NCI-H187 (cell line): ENCODE data around the gene FSTL4.

Experiments
- DNase-seq, 2 experiments: peaks; one replicate each; lab custom pipeline; 2025; lab: John Stamatoyannopoulos, UW

FSTL4 gene

DNA sequence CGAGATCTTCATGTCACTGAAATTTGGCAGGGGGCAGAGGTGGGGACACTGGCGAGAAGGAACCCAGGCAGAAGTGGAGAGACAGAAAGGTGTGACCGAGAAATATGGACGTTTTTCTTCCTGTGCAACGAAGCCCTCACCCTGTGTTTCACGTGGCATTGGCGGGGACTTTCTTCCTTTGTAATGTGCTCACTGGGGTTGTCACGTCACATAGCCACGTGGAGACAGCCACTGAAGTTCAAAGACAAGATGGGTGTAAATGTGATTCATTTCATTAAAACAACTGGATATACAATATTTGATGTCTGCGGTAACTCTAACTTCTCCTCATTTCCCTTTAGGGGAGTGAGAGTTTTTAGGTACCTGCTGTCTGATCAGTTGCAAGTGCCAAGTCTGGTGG lies 225.7 kb downstream of the FSTL4 start:
- DNase-seq, result no peak

DNA sequence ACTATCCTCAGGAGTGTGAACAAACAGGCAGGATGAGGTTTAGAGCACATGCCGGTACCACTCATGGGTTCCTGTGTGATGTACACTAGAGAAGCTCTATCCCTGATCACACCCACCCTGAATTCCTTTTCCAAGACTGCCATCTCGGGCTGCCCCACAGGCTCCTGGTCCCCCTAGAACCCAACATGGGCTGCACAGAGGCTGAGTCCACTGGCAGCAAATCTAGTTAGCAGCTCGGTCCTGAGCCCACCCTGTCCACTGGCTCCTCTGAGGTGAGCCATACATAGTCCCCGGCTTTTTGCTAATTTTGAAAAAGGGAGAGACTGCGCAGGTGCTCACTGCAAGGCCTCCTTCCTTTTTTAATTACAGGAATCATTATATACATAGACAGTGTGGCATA lies 227.0 kb downstream of the FSTL4 start:
- no peak for DNase-seq

- no peak for DNase-seq
Observed at GRCh38 chr5:133384903-133385302, 227.4 kb downstream of the FSTL4 start.

GRCh38 chr5:133384120-133384855 lies 228.1 kb downstream of the FSTL4 start:
- DNase-seq, result no peak

DNA sequence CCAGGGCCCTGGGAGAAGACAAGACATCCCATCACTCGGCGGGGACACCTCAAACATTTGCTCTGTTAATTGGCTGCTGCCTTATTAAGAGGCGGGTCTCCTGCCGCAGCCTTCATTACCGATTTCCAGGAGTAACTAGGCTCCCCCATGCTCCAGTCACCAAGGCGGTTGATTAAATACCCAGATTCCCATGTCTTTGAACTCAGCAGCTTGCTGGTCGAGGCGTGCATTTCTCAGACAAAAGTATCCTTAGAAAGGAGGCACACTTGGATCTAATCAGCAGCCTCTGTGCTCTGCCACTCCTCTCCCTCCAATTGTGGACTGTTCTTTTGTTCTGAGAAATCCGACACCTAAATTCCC lies 228.8 kb downstream of the FSTL4 start:
- DNase-seq, result no peak

- DNase-seq, result no peak
Observed at GRCh38 chr5:133382661-133383579, 229.4 kb downstream of the FSTL4 start.

DNA sequence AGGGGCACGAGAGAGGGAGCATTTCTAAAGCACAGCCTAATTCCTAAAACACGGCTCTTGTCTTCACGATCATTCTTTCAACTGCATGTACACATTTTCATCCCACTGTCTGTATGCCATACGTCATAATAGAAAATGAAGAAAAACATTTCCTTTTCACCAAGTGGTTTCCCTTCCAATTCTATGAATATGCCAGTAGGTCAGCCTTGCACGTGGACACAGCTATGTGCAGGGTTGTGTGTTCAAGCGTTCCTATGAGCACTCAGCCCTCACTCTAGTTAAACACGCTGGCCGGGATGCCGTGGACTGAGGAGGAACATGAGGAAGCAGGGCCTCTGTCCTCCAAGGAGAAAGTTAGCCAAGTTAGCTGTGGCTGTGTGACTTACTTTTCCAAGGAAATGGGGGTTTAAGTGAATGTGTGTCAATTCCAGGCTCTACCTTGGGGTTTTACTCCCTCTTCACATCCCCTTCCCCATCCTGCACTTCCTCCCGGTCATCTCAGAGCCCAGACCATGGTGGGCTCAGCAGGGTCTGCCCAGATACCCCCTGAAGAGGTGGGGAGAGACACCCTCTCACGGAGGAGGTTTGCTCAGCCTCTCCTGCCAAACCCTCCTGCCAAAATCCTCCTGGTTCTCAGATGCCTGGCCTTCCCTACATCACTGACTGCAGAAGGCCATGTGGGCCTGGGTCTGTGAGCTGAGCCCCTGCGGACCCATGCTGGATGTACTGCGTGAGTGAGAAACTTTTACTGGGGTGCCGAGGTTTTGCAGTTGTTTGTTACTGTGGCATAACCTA lies 230.6 kb downstream of the FSTL4 start:
- no peak for DNase-seq

GRCh38 chr5:133381041-133381440 lies 231.3 kb downstream of the FSTL4 start:
- DNase-seq, result no peak

DNA sequence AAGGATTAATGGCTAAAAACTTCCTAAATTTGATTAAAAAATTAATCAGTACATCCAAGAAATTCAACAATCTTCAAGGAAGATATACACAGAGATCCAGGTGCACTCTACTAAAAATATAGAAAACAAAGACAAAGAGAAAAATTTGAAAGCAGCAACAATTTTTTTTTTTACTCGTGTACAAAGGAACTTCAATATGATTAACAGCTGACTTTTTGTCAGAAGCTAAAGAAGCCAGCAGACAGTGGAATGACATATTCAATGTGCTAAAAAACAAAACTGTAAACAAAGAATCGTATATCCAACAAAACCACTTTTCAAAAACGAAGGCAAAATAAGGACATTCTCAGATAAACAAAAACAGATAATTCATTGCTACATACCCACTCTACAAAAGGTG lies 234.6 kb downstream of the FSTL4 start:
- DNase-seq, result no peak

DNA sequence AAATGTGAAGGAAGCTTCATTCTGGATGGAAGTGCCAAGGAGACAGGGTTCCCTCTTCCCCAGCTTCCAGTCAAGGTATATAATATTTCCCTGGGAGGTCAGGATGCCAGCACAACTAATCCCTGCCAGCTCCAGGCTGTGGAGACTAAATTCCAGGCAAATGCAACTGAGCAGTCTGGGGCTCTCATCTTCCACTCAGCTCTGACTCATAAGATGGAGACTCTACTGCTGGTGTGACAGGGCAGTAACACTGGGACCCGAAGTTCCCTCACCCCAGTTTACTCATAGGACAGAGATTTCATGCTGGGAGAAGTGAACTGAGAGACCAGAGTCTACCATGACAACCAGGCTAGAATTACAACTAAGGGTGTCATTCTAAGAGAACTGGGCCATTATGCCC lies 235.4 kb downstream of the FSTL4 start:
- no peak for DNase-seq

DNA sequence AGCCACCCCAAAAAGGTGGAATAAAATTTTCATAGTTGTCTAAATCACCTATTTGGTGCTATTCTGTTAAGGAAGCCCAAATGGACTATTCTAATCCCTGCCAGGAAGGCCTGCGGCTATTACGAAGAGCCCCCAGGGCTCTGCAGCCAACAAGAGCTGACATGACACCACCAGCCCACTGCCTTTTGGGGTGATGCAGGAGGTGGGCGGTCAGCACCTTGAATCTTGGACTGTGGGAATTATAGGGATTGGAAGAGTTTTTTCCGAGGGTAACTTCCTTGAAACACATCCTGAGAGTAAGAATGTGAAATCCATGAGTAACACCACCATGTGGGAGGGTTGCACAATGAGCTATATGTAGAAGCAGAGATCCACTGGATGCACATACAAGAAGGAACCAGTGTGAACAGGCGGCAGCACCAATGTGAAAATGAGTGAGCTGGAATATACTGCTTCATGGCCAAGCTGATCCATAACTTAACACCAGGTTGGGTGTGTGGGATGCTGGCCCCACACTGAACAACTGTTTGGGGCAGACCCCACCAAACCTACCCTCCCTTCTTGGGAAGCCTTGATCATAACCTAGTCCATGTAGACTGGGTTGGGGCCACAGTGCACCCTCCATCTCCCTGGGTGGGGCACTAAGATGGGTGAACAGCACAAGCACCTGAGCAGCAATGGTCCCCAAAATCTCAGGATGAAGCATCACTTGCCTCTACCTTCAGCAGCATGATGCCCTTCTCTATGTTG lies 239.0 kb downstream of the FSTL4 start:
- no peak for DNase-seq

GRCh38 chr5:133372293-133372937 lies 239.9 kb downstream of the FSTL4 start:
- no peak for DNase-seq

GRCh38 chr5:133371371-133372155 lies 240.8 kb downstream of the FSTL4 start:
- peak; percentile 39 to 46 for DNase-seq

DNA sequence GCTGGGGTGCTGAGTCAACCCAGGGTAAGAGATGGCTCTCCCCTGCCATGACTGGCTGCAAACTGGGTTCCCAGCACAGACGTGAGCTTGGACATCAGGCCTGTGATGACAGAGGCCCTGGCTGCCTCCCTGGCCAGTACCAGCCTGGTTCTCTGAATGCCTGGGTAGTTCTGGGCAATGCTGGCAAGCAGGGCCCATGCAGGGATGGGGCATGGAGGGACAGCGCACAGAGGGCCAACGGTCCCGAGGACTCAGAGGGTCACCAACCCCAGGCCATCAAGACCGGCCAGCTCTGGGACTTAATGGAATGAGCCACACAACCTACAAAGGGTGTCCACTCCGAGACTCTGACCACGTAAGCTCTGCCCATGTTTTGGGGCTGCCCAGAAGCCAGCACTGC lies 241.4 kb downstream of the FSTL4 start:
- DNase-seq, result no peak

- no peak for DNase-seq
Observed at GRCh38 chr5:133370036-133370831, 242.1 kb downstream of the FSTL4 start.

DNA sequence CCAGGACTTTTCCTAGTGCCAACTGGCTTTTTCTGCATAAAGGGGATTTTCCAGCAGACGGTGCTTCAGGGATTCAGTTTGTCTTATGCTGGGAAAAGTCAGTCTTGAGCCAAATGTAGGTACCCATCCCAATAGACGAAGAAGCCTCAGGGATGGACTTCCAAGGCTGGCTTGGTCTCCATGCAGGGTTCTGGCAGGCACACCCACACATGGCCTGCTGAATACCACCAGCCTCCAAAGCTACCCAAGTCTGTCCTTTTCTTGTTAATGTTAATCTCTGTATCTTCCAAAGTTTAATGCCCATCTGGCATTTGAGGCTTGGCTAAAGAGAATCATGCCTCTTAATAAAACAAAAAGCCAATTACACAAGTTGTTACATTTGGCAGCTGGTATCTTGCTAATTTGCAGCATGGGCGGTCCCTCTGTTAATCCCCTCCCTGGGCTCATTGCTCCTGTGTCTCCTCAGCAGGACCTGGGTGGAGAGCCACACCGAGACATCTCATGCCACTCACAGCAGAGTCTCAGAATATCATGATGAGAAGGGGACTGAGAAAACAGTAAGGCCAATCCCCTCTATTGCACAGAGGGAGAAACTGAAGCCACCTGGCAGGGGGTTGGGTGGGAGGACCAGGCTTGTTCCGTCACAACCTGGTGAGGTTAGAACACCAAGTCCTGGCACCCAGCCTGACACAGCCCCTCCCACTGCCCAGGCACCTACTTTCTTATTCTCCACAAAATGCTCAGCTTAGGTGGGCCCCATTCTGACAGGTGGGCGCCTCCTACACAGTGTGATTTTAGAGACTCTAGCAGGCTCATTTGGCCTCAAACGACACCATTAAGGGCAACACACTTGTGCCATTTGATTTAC lies 243.2 kb downstream of the FSTL4 start:
- DNase-seq, result no peak

DNA sequence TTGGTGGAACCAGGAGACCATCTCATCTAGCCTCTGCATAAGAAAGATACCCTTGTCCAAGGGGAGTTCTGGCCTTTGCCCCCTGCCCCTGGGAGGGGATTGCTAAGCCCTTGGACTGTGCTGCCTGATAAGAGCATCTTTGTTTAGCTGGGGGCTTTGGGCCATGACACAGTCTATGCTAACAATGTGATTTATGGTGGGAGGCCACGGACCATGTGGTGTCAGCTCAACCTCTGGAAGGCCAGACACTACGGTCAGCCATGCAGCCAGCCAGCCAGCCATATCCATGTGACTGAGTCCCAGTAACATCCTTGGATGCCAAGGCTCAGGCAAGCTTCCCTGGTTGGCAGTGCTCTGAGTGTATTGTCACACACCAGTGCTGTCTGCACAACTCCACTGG lies 244.4 kb downstream of the FSTL4 start:
- no peak for DNase-seq

DNA sequence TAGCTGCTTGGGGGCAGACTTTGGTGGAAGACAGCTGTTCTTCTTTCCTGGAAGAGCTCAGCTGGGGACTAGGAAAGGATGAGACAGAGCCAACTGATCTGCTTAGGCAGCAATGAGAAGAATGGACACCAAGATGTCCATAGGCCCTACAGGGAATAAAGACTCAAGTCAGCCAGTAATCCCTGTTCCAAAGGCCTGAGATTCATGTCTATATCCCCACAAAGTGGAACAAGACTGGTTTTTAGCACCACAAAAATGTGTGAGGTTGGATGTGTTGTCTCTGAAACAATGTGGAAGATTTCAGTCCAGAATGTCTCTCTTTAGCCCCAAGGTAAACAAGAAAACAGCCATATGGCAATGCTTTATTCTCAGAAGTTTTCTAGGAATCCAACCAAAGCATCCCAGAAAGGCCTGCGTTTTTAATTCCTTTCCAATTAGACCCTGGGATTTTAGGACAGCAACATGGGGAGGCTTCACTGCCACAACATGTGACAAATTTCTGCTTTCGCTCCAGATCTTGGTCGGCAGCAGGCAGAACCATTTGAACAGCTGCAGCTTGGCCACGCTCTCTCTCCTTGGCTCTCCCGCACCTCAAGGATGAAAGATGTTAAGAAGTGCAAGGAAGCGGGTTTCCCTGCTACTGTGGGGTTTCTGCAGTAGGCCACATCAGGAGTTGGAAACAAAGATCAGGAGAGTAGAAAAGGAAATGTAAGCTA lies 245.1 kb downstream of the FSTL4 start:
- DNase-seq, result no peak
